HTR-8/SVneo (cell line): ENCODE data around the gene STOML1.
A peak's percentile ranks its signal among the peaks of the same experiment; 100 is the strongest.

ENCODE experiments used
- DNase-seq: peaks from one replicate; pipeline ENCODE4 v3.0.0; 2011; ENCODE audit warnings: low spot score, mixed read lengths; ENCODE audit not compliant: insufficient read length
- FAIRE-seq: peaks from 2 replicates; lab custom pipeline; 2011; peaks lifted over from hg19 to GRCh38; lab: Jason Lieb, UNC

The STOML1 gene

DNA sequence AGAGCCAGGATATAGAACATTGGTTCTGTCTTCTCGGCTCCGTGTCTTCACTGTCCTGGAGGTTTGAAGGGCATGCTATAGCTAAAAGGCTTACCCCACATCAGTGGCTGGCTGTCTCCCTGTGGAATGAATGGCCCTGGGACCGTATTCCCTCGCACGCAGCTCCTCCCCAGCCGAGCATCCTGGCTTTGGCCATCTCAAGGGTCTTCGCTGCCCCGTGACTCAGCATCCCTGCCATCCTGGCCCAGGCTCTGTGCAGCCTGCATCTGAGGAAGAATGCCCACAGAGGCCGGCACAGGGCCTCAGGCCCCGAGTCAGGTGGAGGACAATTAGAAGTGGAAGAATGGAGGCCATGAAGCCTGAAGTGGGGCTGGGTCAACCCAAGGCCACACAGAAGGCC lies 54.8 kb downstream of the STOML1 start:
- DNase-seq (no peak), FAIRE-seq (no peak)

DNA sequence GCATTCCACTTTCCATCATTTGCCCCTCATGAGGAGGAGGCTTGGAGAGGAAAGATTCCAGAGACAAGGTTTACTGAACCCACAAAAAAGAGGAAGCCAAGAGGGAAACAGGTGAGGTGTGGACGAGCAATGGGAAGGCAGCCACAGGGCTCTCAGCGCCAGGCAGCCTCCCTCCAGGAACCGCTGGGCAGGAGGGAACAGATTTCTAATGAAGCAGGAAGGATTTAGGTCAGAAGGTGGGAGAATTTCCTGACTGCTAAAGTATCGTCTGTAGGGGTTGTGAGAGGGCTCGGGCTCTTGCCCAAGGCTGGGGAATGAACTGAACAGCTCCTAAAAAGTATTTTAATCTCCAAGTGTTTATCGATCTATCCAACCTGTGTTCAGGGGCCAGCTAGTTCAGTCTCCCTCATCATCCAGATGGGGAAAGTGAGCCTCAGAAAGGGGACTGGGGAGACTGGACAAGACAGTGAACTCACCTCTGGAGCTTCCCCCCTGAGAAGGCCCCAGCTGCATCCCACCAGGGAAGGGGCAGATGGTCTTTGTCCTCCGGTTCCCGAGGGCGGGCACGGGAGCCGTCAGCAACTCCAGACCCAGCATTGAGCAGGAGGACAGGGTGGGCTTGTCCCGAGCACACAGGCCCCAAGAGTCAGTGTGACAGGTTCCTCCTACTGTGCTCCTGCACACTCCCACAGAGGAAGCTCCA lies 55.4 kb downstream of the STOML1 start:
- FAIRE-seq (no peak), DNase-seq (no peak)

DNA sequence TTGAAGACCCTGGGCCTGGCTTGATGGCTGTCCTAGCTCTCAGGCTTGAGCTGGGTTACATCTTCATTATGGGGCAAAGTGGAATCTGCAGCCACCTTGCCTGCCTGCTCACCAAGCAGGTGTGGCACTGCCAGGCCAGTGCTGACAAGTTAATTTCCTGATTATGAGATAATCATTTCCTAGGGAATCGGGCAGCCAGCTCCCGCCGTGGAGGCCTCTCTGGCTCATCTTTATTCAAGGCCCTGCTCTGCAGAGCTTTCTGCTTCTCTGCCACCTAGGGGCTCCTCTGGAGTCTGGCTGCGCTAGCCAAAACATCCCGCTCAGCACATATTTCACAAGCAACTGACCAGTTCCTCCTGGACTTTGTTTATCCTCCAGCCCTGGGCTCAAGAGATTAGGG lies 55.9 kb downstream of the STOML1 start:
- DNase-seq (no peak), FAIRE-seq (no peak)

DNA sequence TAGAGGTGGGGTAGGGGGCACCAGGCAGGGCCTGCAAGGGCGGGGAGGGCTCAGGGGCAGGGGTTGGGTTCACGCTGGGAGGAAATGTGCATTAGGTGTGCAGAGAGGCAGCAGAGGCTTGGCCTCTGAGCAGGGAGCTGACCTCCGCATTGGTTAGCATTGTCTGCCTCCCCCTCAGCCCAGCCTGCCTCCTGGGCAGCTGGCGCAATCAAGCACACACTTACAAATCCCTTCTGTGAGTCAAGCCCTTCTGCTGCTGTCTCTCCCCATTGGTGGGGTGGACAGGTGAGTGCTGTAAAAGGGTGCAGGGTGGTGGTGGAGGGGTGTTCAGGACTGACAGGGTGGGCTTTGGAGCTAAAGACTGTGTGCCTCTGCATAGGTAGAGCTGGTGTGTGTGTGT lies 56.5 kb downstream of the STOML1 start:
- FAIRE-seq, result peak; percentile 58

DNA sequence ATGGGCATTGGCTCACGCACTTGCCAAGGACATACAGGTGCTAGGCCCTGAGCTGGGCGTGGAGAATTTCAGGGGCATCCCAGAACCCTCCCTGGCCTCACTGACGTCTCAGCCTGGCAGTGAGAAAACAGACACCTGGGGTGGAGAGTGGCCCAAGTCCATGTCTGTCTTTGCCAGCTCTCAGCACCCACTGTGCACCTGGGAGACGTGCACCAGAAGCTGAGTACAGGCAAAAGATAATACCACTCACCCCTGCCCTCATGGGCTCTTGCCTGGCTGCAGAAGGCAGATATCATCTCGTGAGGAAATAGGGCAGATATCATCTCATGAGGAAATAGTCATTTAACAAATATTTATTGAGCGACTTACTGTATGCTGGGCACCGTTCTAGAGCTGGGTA lies 57.8 kb downstream of the STOML1 start:
- DNase-seq (no peak), FAIRE-seq (no peak)

More for the DNA sequence above, 56.5 kb downstream of the STOML1 start:
- DNase-seq, result no peak

DNA sequence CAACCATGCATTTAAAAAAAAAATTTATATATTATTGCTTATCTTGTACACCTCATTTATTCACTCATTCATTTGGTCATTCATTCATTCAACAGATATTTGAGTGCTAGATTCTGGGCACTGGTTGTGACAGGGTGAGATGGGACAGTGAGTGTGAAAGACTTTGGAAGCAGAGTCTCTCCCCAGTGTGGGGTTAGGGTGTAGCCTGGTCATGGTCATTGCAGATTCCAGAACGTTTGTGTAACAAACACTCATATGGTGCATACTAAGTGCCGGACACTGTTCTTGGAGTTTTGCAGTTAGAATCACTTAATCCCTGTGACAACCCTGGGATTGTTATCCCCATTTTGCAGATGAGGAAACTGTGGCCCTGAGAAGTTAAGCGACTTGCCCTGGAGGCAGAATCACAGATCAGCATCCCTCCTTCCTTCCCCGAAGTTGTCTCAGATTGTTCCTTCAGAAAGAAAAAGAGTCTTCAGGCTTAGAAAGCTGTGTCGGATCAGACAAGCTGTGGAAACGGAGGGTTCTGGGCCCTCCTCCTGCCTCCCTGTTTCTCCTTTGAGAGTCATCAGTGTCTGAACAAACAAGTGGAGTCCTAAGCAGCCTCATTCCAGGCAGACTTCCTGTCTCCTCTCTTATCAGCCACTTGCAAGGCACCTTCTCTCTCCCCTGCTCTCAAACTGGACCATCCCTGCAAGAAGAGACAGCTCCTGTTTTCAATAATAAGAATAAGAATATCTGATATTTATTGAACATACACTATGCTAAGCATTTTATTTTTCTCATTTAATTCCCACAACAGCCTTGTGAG lies 59.5 kb downstream of the STOML1 start:
- no peak for FAIRE-seq
- no peak for DNase-seq

DNA sequence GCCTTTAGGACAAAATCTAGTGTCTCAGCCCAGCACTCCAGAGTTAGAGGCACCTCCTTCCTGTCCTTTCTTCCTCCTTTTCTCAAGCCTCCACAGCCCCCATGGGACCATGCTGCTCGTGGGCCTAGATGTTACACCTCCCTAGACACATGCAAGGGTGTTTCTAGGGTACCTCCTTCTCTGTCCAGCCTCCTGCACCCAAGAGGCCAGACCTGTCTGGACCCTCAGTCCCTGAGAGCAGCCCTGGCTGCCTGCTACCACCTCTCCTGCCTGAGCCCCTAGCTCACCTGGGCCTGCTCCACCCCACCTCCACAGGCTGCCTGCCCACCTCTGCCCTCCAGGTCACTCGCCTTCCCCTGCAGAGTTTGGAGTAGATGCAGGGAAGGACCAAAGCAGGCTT lies 60.7 kb downstream of the STOML1 start:
- DNase-seq, result no peak
- FAIRE-seq, result no peak

DNA sequence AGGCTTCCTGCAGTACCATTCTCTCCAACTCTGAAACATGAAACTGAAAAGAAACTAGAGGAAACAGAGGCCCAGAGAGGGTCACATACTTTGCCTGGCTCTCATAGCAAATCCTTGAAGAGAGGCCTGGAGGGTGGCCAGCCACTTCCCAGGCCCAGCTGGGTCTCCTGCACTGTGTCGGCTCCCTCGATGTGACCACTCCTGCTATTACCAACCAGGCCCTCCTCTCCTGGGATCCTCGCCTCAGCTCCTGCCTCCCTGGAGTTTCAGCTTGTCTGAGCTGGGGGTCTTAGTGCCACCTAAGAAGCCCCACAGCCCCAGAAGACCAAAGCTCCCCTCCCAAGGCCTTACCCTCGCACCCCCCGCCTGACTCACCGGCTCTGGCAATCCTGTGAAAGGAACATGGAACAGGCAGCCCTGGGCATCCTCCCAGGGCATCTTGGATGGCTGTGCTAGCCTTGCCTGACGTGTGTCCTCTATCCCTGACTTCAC lies 61.3 kb downstream of the STOML1 start:
- FAIRE-seq (no peak), DNase-seq (no peak)

DNA sequence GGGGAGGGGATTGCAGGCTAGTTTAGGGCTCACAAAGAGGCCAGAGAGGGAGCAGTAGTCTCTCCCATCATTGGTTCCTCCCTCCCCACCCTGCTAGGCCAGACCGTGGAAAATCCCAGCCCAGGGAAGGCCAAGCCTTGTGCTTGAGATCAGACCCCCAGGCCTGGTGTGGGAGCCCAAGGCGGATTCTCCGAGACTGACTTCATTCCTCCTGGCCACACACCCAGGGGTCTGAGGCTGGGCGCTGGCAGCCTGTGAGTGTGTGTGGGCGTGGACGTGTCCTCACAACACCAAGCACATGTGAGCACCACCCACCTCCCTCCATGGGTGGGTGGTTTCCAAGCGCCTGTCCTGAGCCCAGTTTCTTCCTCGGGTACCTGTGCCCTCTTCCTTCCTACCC lies 61.7 kb downstream of the STOML1 start:
- DNase-seq (no peak), FAIRE-seq (no peak)

DNA sequence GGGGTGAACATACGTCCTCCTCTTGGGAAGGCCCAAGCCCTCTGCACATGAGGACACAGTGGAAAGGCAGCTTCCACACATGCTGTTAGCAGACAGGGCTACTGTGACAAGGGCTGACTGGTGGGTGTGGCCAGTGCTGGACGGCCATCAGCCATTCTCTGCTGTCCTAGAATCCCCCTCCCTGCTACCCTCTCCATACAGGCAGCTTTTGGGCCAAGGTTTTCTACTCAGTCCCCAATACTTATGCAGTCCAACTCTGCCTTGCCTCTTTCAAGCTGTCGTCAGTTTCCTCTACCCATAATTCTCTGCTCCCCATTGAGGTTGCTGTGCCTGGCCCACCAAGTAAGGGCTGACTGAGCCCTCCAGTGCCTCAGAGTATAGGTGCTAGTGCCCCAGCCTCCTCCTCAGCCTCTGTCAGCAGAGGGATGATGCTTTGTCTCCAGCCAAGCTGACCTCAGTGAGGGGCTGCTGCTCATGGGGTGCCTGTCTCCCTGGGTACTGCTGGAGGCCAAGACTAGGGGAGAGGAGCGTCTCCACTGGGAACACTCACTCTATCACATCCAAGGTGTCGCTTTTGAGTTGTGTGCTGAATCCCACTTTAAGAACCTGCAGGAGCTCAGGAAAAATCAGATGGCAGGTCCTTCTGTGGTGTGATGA lies 63.0 kb downstream of the STOML1 start:
- no peak for FAIRE-seq
- no peak for DNase-seq
